HepG2 (cell line): ENCODE measurements around the gene CPEB4. TPM values are rescaled to one million over a fixed set of nuclear protein-coding genes. Genes with fewer than 3 reads are reported as not detected.

Source experiments
- AGO1 ChIP-seq: fragments of 200-400 bp; formaldehyde crosslinking; IDR thresholded peaks from 2 replicates; pipeline ENCODE4 v1.6.1; 2017; ENCODE audit warnings: mild to moderate bottlenecking, low read depth, low read length, moderate library complexity; ENCODE audit not compliant: poor library complexity, severe bottlenecking
- ATM ChIP-seq: fragments of 450-650 bp; IDR thresholded peaks from 2 replicates; pipeline ENCODE4 v1.7.1; 2017; ENCODE audit warnings: mild to moderate bottlenecking, borderline replicate concordance
- CHD4 ChIP-seq: fragments of 200-600 bp; sonication (generic); IDR thresholded peaks from 2 replicates; pipeline ENCODE4 v1.7.0; 2017; ENCODE audit warnings: mild to moderate bottlenecking, low read length, borderline replicate concordance
- CREB1 ChIP-seq, 2 experiments: fragments of 450-650 bp in 1 of 2; IDR thresholded peaks; 2 replicates each; pipeline ENCODE4 v1.6.1; 2016 to 2017; ENCODE audit warnings: control low read depth in 1 of 2, mild to moderate bottlenecking in 1 of 2, missing compliant biosample characterization in 1 of 2, missing genetic modification characterization in 1 of 2
- ETV6 ChIP-seq: sonication (generic); formaldehyde crosslinking; conservative IDR thresholded peaks from 2 replicates; pipeline ENCODE4 v1.4.0; 2020; ENCODE audit warnings: missing genetic modification reagents
- FOSL2 ChIP-seq: sonication (generic); formaldehyde crosslinking; IDR thresholded peaks from 2 replicates; pipeline ENCODE4 v1.4.0; 2020; ENCODE audit warnings: missing genetic modification reagents
- KAT8 ChIP-seq: IDR thresholded peaks from 2 replicates; pipeline ENCODE4 v1.6.1; 2016; ENCODE audit warnings: missing genetic modification reagents, missing compliant biosample characterization
- NFAT5 ChIP-seq: sonication (generic); formaldehyde crosslinking; IDR thresholded peaks from 2 replicates; pipeline ENCODE4 v1.4.0; 2020; ENCODE audit warnings: missing genetic modification reagents
- THAP8 ChIP-seq: sonication (generic); formaldehyde crosslinking; IDR thresholded peaks from 2 replicates; pipeline ENCODE4 v1.5.1; 2020; ENCODE audit warnings: missing genetic modification reagents, mild to moderate bottlenecking, borderline replicate concordance
- U2AF1 ChIP-seq: fragments of 200-400 bp; formaldehyde crosslinking; optimal IDR thresholded peaks from 2 replicates; pipeline ENCODE3; 2017; ENCODE audit warnings: mild to moderate bottlenecking, low read depth, low read length
- ZNF235 ChIP-seq: sonication (generic); formaldehyde crosslinking; IDR thresholded peaks from 2 replicates; pipeline ENCODE4 v1.8.1; 2023; ENCODE audit warnings: mild to moderate bottlenecking, missing genetic modification reagents, borderline replicate concordance
- ZNF275 ChIP-seq: sonication (generic); formaldehyde crosslinking; IDR thresholded peaks from 2 replicates; pipeline ENCODE4 v1.8.0; 2022; ENCODE audit warnings: missing genetic modification reagents, mild to moderate bottlenecking, inconsistent platforms, borderline replicate concordance
- ZNF276 ChIP-seq: sonication (generic); formaldehyde crosslinking; IDR thresholded peaks from 2 replicates; pipeline ENCODE4 v1.4.0; 2020; ENCODE audit warnings: mild to moderate bottlenecking, low read depth, missing genetic modification reagents
- ZNF362 ChIP-seq: sonication (generic); formaldehyde crosslinking; IDR thresholded peaks from 2 replicates; pipeline ENCODE4 v1.4.0; 2020; ENCODE audit warnings: missing genetic modification reagents, mild to moderate bottlenecking, borderline replicate concordance
- ZNF367 ChIP-seq: sonication (generic); formaldehyde crosslinking; IDR thresholded peaks from 2 replicates; pipeline ENCODE4 v1.4.0; 2020; ENCODE audit warnings: missing genetic modification reagents, borderline replicate concordance
- ZNF878 ChIP-seq: sonication (generic); formaldehyde crosslinking; IDR thresholded peaks from 2 replicates; pipeline ENCODE4 v1.8.1; 2023; ENCODE audit warnings: mild to moderate bottlenecking, missing genetic modification reagents, moderate library complexity
- polyA plus RNA-seq, 8 experiments: library from polyadenylated mRNA; depleted of rRNA in 3 of 8; stranded (reverse) in 7 of 8; unstranded in 1 of 8; fragments of >200 nt; fragmentation: Illumina TruSeq in 4 of 8; extraction: Trizol in 4 of 8; gene quantifications; 2 replicates each; pipeline versions ENCODE4 v1.2.1 to v1.2.3, GENCODE V29; 2011 to 2016; ENCODE audit warnings: low read depth in 4 of 8, missing spikeins in 1 of 8, mixed read lengths in 1 of 8; ENCODE audit not compliant: insufficient read depth in 1 of 8
- total RNA-seq, 5 experiments: library from RNA; depleted of rRNA; stranded (reverse); fragments of >200 nt; fragmentation: Illumina TruSeq; extraction: Trizol; gene quantifications; 2 replicates each; pipeline ENCODE4 v1.2.3, GENCODE V29; 2016; ENCODE audit warnings: low read depth in 1 of 5
- TF ChIP-seq, protein P1 (sequence below): sonication (generic); formaldehyde crosslinking; conservative IDR thresholded peaks from 2 replicates; pipeline ENCODE4 v1.4.0; 2020; ENCODE audit warnings: missing genetic modification reagents

CPEB4 gene
- total and polyA plus RNA-seq, 2 of the 13 experiments (the other 11 are each of a cell fraction or from before 2014, with no cell fraction given) = 7.7 to 26.7 TPM

GRCh38 chr5:173953528-173954090, 65.5 kb downstream of the CPEB4 start (continued):
- TF ChIP-seq CHD4 (peak; percentile 62; the same call in 1 of the 2 replicates), CREB1 (IDR thresholded peaks at IDR 0.05) (no peak), CREB1 (CRISPR knock-in tag; IDR thresholded peaks at IDR 0.05) (peak; percentile 35; the same call in 1 of the 2 replicates), ETV6 (CRISPR knock-in tag) (no peak), THAP8 (CRISPR knock-in tag) (no peak), AGO1 (no peak), FOSL2 (CRISPR knock-in tag) (0 out of 2 replicates have a peak, but pooled peaks have one; percentile 17), KAT8 (CRISPR knock-in tag) (peak; percentile 36; the same call in 1 of the 2 replicates), ZNF275 (no peak), ATM (no peak), NFAT5 (CRISPR knock-in tag) (no peak), ZNF235 (CRISPR knock-in tag) (no peak), ZNF367 (CRISPR knock-in tag) (no peak), ZNF362 (CRISPR knock-in tag) (peak; percentile 85), ZNF878 (CRISPR knock-in tag) (no peak), U2AF1 (no peak), ZNF276 (no peak)
- TF ChIP-seq, protein P1, sequence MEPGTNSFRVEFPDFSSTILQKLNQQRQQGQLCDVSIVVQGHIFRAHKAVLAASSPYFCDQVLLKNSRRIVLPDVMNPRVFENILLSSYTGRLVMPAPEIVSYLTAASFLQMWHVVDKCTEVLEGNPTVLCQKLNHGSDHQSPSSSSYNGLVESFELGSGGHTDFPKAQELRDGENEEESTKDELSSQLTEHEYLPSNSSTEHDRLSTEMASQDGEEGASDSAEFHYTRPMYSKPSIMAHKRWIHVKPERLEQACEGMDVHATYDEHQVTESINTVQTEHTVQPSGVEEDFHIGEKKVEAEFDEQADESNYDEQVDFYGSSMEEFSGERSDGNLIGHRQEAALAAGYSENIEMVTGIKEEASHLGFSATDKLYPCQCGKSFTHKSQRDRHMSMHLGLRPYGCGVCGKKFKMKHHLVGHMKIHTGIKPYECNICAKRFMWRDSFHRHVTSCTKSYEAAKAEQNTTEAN (CRISPR knock-in tag) = 0 out of 2 replicates have a peak, but pooled peaks have one; percentile 23
